Adrenal gland (tissue), 12 donors: ENCODE data around the gene ZNF33B. TPM values are rescaled to one million over a fixed set of nuclear protein-coding genes. Genes with fewer than 3 reads are reported as not detected.

Source experiments
- DNase-seq, 7 donors: peaks; one replicate each; pipeline ENCODE4 v3.0.0-alpha.2; 2019 to 2020
- H3K27ac ChIP-seq, 5 donors: fragments of 200-600 bp; sonication (generic) in 4 of 5; 1 replicate in 3 of 5; 2 replicates in 2 of 5; pipeline versions ENCODE4 v1.5.1 to v1.8.0; 2016 to 2020; ENCODE audit warnings: mild to moderate bottlenecking in 1 of 5
- H3K27me3 ChIP-seq: fragments of 200-600 bp; 2 replicates; pipeline ENCODE4 v1.8.0; 2021
- H3K36me3 ChIP-seq, 2 donors: fragments of 200-600 bp; replicated peaks in 1 of 2; 1 replicate in 1 of 2; 2 replicates in 1 of 2; pipeline versions ENCODE4 v1.5.1 to v1.8.0; 2018 to 2022
- H3K4me1 ChIP-seq, 2 donors: fragments of 200-600 bp; replicated peaks in 1 of 2; 1 replicate in 1 of 2; 2 replicates in 1 of 2; pipeline versions ENCODE4 v1.5.1 to v1.8.0; 2018 to 2021
- H3K4me3 ChIP-seq, 4 donors: fragments of 200-600 bp; sonication (generic) in 3 of 4; one replicate each; pipeline ENCODE4 v1.5.1; 2016 to 2018
- H3K9me3 ChIP-seq, 3 donors: fragments of 200-600 bp; sonication (generic) in 1 of 3; replicated peaks in 1 of 3; 1 replicate in 2 of 3; 2 replicates in 1 of 3; pipeline versions ENCODE4 v1.5.1 to v1.8.0; 2016 to 2021
- POLR2A ChIP-seq, 2 donors: fragments of 450-650 bp; IDR thresholded peaks; one replicate each; pipeline ENCODE4 v1.6.1; 2017; ENCODE audit warnings: antibody characterized with exemption in 2 of 2, mild to moderate bottlenecking in 2 of 2, moderate library complexity in 1 of 2
- WGBS, 4 donors: extraction: QIAGEN DNeasy Blood & Tissue Kit in 2 of 4; methylation state at CpG; one replicate each; pipeline versions ENCODE4 v1.1.5 to v1.1.7; 2013 to 2017; 5-methylcytosine and 5-hydroxymethylcytosine counted together
- intact Hi-C, 2 donors: fragments of 100-400 bp; cut with DNase I; formaldehyde crosslinking; loops; one replicate each; pipeline versions ENCODE4 v1.14.1 to v1.15.0; 2022 to 2023
- polyA plus RNA-seq, 3 donors: library from polyadenylated mRNA; stranded (reverse); fragments of 200-250 nt in 2 of 3; fragments of 350-450 nt in 1 of 3; fragmentation: Illumina TruSeq in 1 of 3; extraction: RNeasy Lipid Tissue Mini Kit (QIAGEN cat#74804) in 1 of 3; gene quantifications; one replicate each; pipeline ENCODE4 v1.2.3, GENCODE V29; 2013 to 2014
- total RNA-seq, 9 donors: library from RNA; depleted of rRNA in 4 of 9; stranded (reverse); fragments of >200 nt in 4 of 9; fragments of 120-200 nt in 1 of 9; fragmentation: NEBNext Ultra II Directional in 1 of 9; extraction: Animal tissue kit (Norgen Biotek cat#: 25700) in 1 of 9; gene quantifications; one replicate each; pipeline versions ENCODE4 v1.1.0 to v1.2.4, GENCODE V29; 2013 to 2023
- TF ChIP-seq, protein P1 (sequence below), 6 experiments: fragments of 450-650 bp in 4 of 6; fragments of 200-600 bp in 2 of 6; sonication (generic) in 1 of 6; IDR thresholded peaks; 1 replicate in 5 of 6; 2 replicates in 1 of 6; pipeline versions ENCODE4 v1.5.1 to v1.8.0; 2016 to 2021; ENCODE audit warnings: antibody characterized with exemption in 6 of 6, mild to moderate bottlenecking in 2 of 6, moderate library complexity in 1 of 6
- donor health status: healthy with polysubstance abuse.
- donor health status: Bipolar disorder and iron deficiency.
- donor health status: DM: yes; HTN: yes; CAD: no.
- donor health status: DM: no; HTN: no; CAD: no.
- donor health status: DM: no; HTN: no; CAD: no.
- donor health status: DM: yes; HTN: yes; CAD: no.

Gene ZNF33B
- total and polyA plus RNA-seq, 12 donors: 5.1 to 43.0 (median 20.0) TPM

DNA sequence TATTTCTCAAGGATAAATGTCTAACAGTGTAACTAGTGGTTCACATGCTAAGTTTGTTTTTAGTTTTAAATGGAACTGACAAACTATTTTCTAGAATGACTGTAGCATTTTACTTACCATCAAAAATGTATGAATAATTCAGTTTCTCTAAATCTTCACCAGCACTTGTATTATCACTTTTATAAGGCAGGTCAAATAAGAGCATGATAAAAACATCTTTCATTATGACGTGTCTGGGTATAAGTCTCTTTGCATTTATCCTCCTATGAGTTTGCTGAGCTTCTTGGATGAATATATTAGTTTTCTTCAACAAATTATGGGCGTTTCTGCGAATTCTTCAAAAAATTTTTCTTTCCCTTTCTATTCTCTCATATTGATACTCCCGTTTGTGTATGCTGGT lies 19.9 kb downstream of the ZNF33B start:
- DNase-seq: no peak
- Histone ChIP-seq H3K27me3 (no peaks in the 10 kb centered on the region), H3K4me3 (no peak overlapping the region), H3K9me3 (no peaks in the 10 kb centered on the region), H3K27ac (no peak overlapping the region), H3K36me3 (no peaks in the 10 kb centered on the region), H3K4me1 (no peaks in the 10 kb centered on the region)
- intact Hi-C loops: no loop called here
- TF ChIP-seq, protein P1, sequence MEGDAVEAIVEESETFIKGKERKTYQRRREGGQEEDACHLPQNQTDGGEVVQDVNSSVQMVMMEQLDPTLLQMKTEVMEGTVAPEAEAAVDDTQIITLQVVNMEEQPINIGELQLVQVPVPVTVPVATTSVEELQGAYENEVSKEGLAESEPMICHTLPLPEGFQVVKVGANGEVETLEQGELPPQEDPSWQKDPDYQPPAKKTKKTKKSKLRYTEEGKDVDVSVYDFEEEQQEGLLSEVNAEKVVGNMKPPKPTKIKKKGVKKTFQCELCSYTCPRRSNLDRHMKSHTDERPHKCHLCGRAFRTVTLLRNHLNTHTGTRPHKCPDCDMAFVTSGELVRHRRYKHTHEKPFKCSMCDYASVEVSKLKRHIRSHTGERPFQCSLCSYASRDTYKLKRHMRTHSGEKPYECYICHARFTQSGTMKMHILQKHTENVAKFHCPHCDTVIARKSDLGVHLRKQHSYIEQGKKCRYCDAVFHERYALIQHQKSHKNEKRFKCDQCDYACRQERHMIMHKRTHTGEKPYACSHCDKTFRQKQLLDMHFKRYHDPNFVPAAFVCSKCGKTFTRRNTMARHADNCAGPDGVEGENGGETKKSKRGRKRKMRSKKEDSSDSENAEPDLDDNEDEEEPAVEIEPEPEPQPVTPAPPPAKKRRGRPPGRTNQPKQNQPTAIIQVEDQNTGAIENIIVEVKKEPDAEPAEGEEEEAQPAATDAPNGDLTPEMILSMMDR (IDR thresholded peaks at IDR 0.05): no peak
- no peak for TF ChIP-seq POLR2A (IDR thresholded peaks at IDR 0.05)
- WGBS, 4 donors: 93 to 98% (median 96%) methylated on average over 4 of the region's 4 CpGs

DNA sequence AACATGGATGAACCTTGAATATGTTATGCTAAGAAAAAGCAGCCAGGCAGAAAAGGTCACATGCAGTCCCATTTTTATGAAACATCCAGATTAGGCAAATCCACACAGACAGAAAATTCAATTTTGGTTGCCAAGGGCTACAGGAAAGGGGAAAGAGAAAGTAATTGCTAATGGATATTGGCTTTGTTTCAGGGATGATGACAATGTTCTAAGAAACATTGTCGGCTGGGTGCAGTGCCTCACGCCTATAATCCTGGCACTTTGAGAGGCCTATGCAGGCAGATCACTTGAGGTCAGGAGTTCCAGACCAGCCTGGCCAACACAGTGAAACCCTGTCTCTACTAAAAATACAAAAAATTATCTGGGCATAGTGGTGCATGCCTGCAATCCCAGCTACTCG lies 23.0 kb downstream of the ZNF33B start:
- intact Hi-C loops: no loop called here
- no peak overlapping the region for H3K4me3 ChIP-seq
- H3K27ac ChIP-seq: peak overlapping the region in 1 of 5 donors; percentile 40
- DNase-seq: peak in 2 of 7 donors; percentile 8 to 62
- H3K4me1 ChIP-seq: no peaks in the 10 kb centered on the region
- H3K27me3 ChIP-seq: no peaks in the 10 kb centered on the region
- peaks cover 0 to 4% of the 10 kb centered on the region in 2 donors for H3K36me3 ChIP-seq
- 57 to 72% (median 60%) methylated on average over 3 of the region's 3 CpGs for WGBS, 4 donors
- TF ChIP-seq, protein P1 (IDR thresholded peaks at IDR 0.05): no peak
- no peak for TF ChIP-seq POLR2A (IDR thresholded peaks at IDR 0.05)
- no peaks in the 10 kb centered on the region for H3K9me3 ChIP-seq

- intact Hi-C loops: no loop called here
- H3K27me3 ChIP-seq: no peaks in the 10 kb centered on the region
- no peak overlapping the region for H3K4me3 ChIP-seq
- no peaks in the 10 kb centered on the region for H3K9me3 ChIP-seq
- no peaks in the 10 kb centered on the region for H3K4me1 ChIP-seq
- 92 to 100% (median 95%) methylated on average over 1 of the region's 1 CpG for WGBS, 4 donors
- no peak for DNase-seq
- TF ChIP-seq, protein P1 (IDR thresholded peaks at IDR 0.05): no peak
- TF ChIP-seq POLR2A (IDR thresholded peaks at IDR 0.05): no peak
- H3K36me3 ChIP-seq: peaks cover 0 to 4% of the 10 kb centered on the region in 2 donors
- H3K27ac ChIP-seq: no peak overlapping the region
These were observed 28.5 kb downstream of the ZNF33B start for GRCh38 chr10:42609872-42610271.

DNA sequence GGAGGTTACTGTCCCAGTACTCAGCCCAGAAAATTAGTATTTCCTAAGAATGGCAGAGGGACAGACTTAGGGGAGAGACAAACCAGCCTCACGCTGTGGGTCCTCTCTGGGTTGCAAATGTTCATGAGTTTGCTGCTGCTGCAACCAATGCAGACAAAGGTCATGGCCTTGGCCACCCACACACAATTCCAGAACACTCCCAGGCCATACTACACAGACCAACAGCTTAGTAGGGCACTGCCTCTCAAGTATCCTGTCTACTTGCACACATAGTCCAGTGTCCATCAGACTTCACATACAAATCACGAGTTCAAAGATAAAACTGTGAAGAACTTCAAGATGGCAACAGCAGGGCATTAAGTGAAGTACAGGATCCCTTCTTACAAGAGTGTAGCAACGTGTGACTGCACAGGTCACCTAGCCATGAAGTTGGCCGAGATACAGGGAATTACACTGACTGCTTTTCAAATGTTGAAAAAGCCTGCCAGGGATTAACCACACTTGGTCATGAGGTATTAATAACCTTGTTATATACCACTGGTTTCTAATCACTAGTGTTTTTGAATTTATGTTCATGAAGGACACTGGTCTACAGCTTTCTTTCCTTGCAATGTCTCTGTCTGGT lies 40.0 kb downstream of the ZNF33B start:
- Histone ChIP-seq H3K4me1 (no peaks in the 10 kb centered on the region), H3K27ac (no peak overlapping the region), H3K36me3 (peaks cover 0 to 14% of the 10 kb centered on the region in 2 donors), H3K9me3 (peaks cover 0 to 20% (median 0%) of the 10 kb centered on the region in 3 donors), H3K4me3 (no peak overlapping the region), H3K27me3 (no peaks in the 10 kb centered on the region)
- 91 to 98% (median 93%) methylated on average over 4 of the region's 4 CpGs for WGBS, 4 donors
- intact Hi-C loops: no loop called here
- DNase-seq: no peak
- TF ChIP-seq, protein P1 (IDR thresholded peaks at IDR 0.05): no peak
- TF ChIP-seq POLR2A (IDR thresholded peaks at IDR 0.05): no peak
